Ovary (tissue), 3 donors: Measurements from ENCODE around the gene CAMKMT.

Experiments
- POLR2A ChIP-seq: fragments of 450-650 bp; IDR thresholded peaks from one replicate; pipeline ENCODE4 v1.6.1; 2017; ENCODE audit warnings: antibody characterized with exemption, mild to moderate bottlenecking, moderate library complexity
- TF ChIP-seq, protein P1 (sequence below), 3 donors: fragments of 450-650 bp in 2 of 3; fragments of 200-600 bp in 1 of 3; IDR thresholded peaks; one replicate each; pipeline versions ENCODE4 v1.5.1 to v1.8.0; 2016 to 2022; ENCODE audit warnings: antibody characterized with exemption in 3 of 3, mild to moderate bottlenecking in 1 of 3
- donor health status: DM: no; HTN: no; CAD: no.

DNA sequence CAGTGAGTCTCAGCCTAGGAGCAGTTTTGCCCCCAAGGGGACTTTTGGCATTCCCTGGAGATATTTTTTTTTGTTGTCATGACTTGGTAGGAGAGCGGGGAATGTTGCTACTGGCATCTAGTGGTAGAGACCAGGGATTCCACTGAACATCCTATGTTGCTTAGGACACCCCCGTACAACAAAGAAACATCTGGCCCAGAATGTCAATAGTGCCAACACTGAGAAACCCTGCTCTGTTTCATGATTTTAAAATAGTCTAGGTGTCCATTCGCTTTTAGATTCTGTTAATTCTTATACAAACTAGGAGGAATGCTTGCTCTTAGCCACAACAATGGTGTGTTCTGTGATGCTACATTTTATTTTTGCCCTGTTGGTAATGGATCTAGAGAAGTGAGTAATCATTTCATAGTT, 353.9 kb downstream of the CAMKMT start:
- TF ChIP-seq, protein P1, sequence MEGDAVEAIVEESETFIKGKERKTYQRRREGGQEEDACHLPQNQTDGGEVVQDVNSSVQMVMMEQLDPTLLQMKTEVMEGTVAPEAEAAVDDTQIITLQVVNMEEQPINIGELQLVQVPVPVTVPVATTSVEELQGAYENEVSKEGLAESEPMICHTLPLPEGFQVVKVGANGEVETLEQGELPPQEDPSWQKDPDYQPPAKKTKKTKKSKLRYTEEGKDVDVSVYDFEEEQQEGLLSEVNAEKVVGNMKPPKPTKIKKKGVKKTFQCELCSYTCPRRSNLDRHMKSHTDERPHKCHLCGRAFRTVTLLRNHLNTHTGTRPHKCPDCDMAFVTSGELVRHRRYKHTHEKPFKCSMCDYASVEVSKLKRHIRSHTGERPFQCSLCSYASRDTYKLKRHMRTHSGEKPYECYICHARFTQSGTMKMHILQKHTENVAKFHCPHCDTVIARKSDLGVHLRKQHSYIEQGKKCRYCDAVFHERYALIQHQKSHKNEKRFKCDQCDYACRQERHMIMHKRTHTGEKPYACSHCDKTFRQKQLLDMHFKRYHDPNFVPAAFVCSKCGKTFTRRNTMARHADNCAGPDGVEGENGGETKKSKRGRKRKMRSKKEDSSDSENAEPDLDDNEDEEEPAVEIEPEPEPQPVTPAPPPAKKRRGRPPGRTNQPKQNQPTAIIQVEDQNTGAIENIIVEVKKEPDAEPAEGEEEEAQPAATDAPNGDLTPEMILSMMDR (IDR thresholded peaks at IDR 0.05) = no peak
- no peak for TF ChIP-seq POLR2A
